H1 (cell line): Measurements from ENCODE around the gene EEF1AKMT2. TPM values are rescaled to one million over a fixed set of nuclear protein-coding genes. Genes with fewer than 3 reads are reported as not detected.

Experiments used
- CTCF ChIA-PET: fragments of 300-600 bp; sonication (Branson Sonifier 250); formaldehyde crosslinking; loops from one replicate; lab custom pipeline; 2021; ENCODE audit not compliant: partially characterized antibody; lab: Charles Lee
- POLR2A ChIA-PET: fragments of 300-600 bp; sonication (Branson Sonifier 250); formaldehyde crosslinking; loops from one replicate; lab custom pipeline; 2021; ENCODE audit warnings: inconsistent platforms; ENCODE audit not compliant: partially characterized antibody; lab: Charles Lee
- DNase-seq, 2 experiments: peaks; one replicate each; pipeline versions ENCODE4 v3.0.0 to v3.0.0-alpha.2; 2010 to 2022; ENCODE audit warnings: low spot score in 2 of 2, low read depth in 1 of 2, mixed read lengths in 1 of 2
- FAIRE-seq: peaks from 2 replicates; lab custom pipeline; 2011; peaks lifted over from hg19 to GRCh38; lab: Jason Lieb, UNC
- H2AFZ ChIP-seq: 2 replicates; pipeline ENCODE4 v1.8.1; 2012; ENCODE audit warnings: low read length, inconsistent platforms
- H2AK5ac ChIP-seq: 2 replicates; pipeline ENCODE4 v1.6.1; 2013; ENCODE audit warnings: low read depth, low read length
- H2BK120ac ChIP-seq: replicated peaks from 2 replicates; pipeline ENCODE3; 2013; ENCODE audit warnings: low read depth, low read length, inconsistent platforms
- H2BK12ac ChIP-seq: 2 replicates; pipeline ENCODE4 v1.6.1; 2013; ENCODE audit warnings: low read depth, low read length
- H2BK15ac ChIP-seq: 2 replicates; pipeline ENCODE4 v1.6.1; 2013; ENCODE audit warnings: low read length
- H2BK20ac ChIP-seq: 2 replicates; pipeline ENCODE4 v1.6.1; 2013; ENCODE audit warnings: low read length
- H2BK5ac ChIP-seq: 2 replicates; pipeline ENCODE4 v1.6.1; 2013; ENCODE audit warnings: low read depth, low read length
- H3K14ac ChIP-seq: 2 replicates; pipeline ENCODE4 v1.6.1; 2013; ENCODE audit warnings: inconsistent platforms; ENCODE audit not compliant: insufficient read length
- H3K18ac ChIP-seq: 2 replicates; pipeline ENCODE4 v1.6.1; 2013; ENCODE audit warnings: low read length; ENCODE audit errors: extremely low read depth
- H3K23ac ChIP-seq: 2 replicates; pipeline ENCODE4 v1.6.1; 2013; ENCODE audit warnings: inconsistent platforms; ENCODE audit not compliant: insufficient read length
- H3K23me2 ChIP-seq: 2 replicates; pipeline ENCODE4 v1.6.1; 2013; ENCODE audit warnings: low read depth, low read length
- H3K27ac ChIP-seq: 2 replicates; pipeline ENCODE4 v1.6.1; 2011; ENCODE audit warnings: low read depth, low read length, inconsistent platforms
- H3K27me3 ChIP-seq, 4 experiments: replicated peaks in 1 of 4; 1 replicate in 1 of 4; 2 replicates in 3 of 4; pipeline versions ENCODE4 v1.6.1 to v1.8.1; 2011 to 2013; ENCODE audit warnings: low read length in 3 of 4, mild to moderate bottlenecking in 3 of 4, inconsistent platforms in 2 of 4, mixed read lengths in 2 of 4, moderate library complexity in 1 of 4; ENCODE audit not compliant: control insufficient read depth in 3 of 4, insufficient read depth in 3 of 4; ENCODE audit errors: extremely low read depth in 1 of 4
- H3K36me3 ChIP-seq, 4 experiments: 2 replicates each; pipeline versions ENCODE4 v1.6.1 to v1.8.1; 2011 to 2013; ENCODE audit warnings: mild to moderate bottlenecking in 4 of 4, low read length in 3 of 4, moderate library complexity in 2 of 4, control low read depth in 1 of 4, inconsistent platforms in 1 of 4; ENCODE audit not compliant: insufficient read depth in 4 of 4, control insufficient read depth in 2 of 4
- H3K4ac ChIP-seq: replicated peaks from 2 replicates; pipeline ENCODE3; 2013; ENCODE audit warnings: low read length, low read depth, mixed read lengths, inconsistent platforms; ENCODE audit not compliant: insufficient read length
- H3K4me1 ChIP-seq, 4 experiments: replicated peaks in 1 of 4; 1 replicate in 1 of 4; 2 replicates in 3 of 4; pipeline versions ENCODE4 v1.6.1 to v1.8.1; 2011 to 2013; ENCODE audit warnings: low read length in 3 of 4, inconsistent platforms in 2 of 4, mixed read lengths in 1 of 4; ENCODE audit not compliant: insufficient read depth in 4 of 4, control insufficient read depth in 3 of 4
- H3K4me2 ChIP-seq, 2 experiments: 2 replicates each; pipeline versions ENCODE4 v1.6.1 to v1.8.1; 2011 to 2013; ENCODE audit warnings: low read depth in 2 of 2, low read length in 2 of 2, control low read depth in 1 of 2, inconsistent platforms in 1 of 2, mild to moderate bottlenecking in 1 of 2; ENCODE audit not compliant: insufficient read depth in 1 of 2
- H3K4me3 ChIP-seq, 4 experiments: fragments of 200-600, 300-600 bp in 1 of 4; sonication (generic), shearing (Covaris generic), sonication (Bioruptor Twin) in 1 of 4; 2 replicates each; pipeline versions ENCODE4 v1.5.1 to v1.8.1; 2011 to 2016; ENCODE audit warnings: low read length in 4 of 4, low read depth in 3 of 4, control low read depth in 2 of 4, inconsistent platforms in 2 of 4, mild to moderate bottlenecking in 2 of 4, mixed read lengths in 1 of 4, moderate library complexity in 1 of 4; ENCODE audit not compliant: insufficient read depth in 2 of 4; ENCODE audit errors: extremely low read depth in 1 of 4
- H3K56ac ChIP-seq: replicated peaks from 2 replicates; pipeline ENCODE3; 2013; ENCODE audit warnings: low read depth, mild to moderate bottlenecking, mixed read lengths, low read length, inconsistent platforms; ENCODE audit not compliant: insufficient read length
- H3K79me1 ChIP-seq: 2 replicates; pipeline ENCODE4 v1.6.1; 2013; ENCODE audit warnings: low read depth, low read length, control low read depth
- H3K79me2 ChIP-seq, 2 experiments: 2 replicates each; pipeline versions ENCODE4 v1.6.1 to v1.8.1; 2012 to 2013; ENCODE audit warnings: low read length in 2 of 2, mild to moderate bottlenecking in 2 of 2, inconsistent platforms in 1 of 2; ENCODE audit not compliant: insufficient read depth in 2 of 2, control insufficient read depth in 1 of 2
- H3K9ac ChIP-seq, 4 experiments: replicated peaks in 1 of 4; 1 replicate in 1 of 4; 2 replicates in 3 of 4; pipeline versions ENCODE4 v1.6.1 to v1.8.1; 2011 to 2013; ENCODE audit warnings: low read depth in 3 of 4, low read length in 3 of 4, control low read depth in 2 of 4, mild to moderate bottlenecking in 2 of 4, moderate library complexity in 2 of 4, inconsistent platforms in 1 of 4; ENCODE audit errors: extremely low read depth in 1 of 4
- H3K9me3 ChIP-seq, 2 experiments: 2 replicates each; pipeline versions ENCODE4 v1.6.1 to v1.8.1; 2012 to 2013; ENCODE audit warnings: mild to moderate bottlenecking in 2 of 2, moderate library complexity in 2 of 2, control low read depth in 1 of 2, inconsistent platforms in 1 of 2, low read depth in 1 of 2, low read length in 1 of 2, mixed read lengths in 1 of 2; ENCODE audit not compliant: insufficient read depth in 2 of 2
- H4K20me1 ChIP-seq, 2 experiments: replicated peaks in 1 of 2; 2 replicates each; pipeline versions ENCODE3 to v1.8.1; 2011 to 2013; ENCODE audit warnings: inconsistent platforms in 2 of 2, low read length in 2 of 2, mild to moderate bottlenecking in 1 of 2; ENCODE audit not compliant: insufficient read depth in 2 of 2, control insufficient read depth in 1 of 2
- H4K5ac ChIP-seq: 2 replicates; pipeline ENCODE4 v1.6.1; 2013; ENCODE audit warnings: low read length, low read depth, mixed read lengths, inconsistent platforms; ENCODE audit not compliant: insufficient read length
- H4K8ac ChIP-seq: 2 replicates; pipeline ENCODE4 v1.8.0; 2013; ENCODE audit warnings: mild to moderate bottlenecking, moderate library complexity, low read length, inconsistent platforms; ENCODE audit not compliant: insufficient read depth; ENCODE audit errors: extremely low read depth
- H4K91ac ChIP-seq: replicated peaks from 2 replicates; pipeline ENCODE3; 2013; ENCODE audit warnings: low read length, mixed read lengths, inconsistent platforms; ENCODE audit not compliant: insufficient read length
- CTCF ChIP-seq, 3 experiments: IDR thresholded peaks; 1 replicate in 2 of 3; 2 replicates in 1 of 3; pipeline versions ENCODE4 v1.5.1 to v1.6.1; 2011; ENCODE audit warnings: low read length in 3 of 3, mild to moderate bottlenecking in 3 of 3, inconsistent platforms in 2 of 3, low read depth in 1 of 3, moderate library complexity in 1 of 3; ENCODE audit not compliant: insufficient read depth in 1 of 3; ENCODE audit errors: control extremely low read depth in 1 of 3
- SP1 ChIP-seq: IDR thresholded peaks from 2 replicates; pipeline ENCODE4 v1.6.1; 2011; ENCODE audit warnings: low read depth, low read length
- WGBS, 2 experiments: shearing (Covaris generic) in 1 of 2; methylation state at CpG; one replicate each; pipeline versions ENCODE4 v1.1.6 to v1.1.7; 2013 to 2015; ENCODE audit warnings: low lambda C conversion rate in 2 of 2, mixed read lengths in 2 of 2, inconsistent platforms in 1 of 2, low coverage in 1 of 2, missing lambda C conversion rate in 1 of 2; ENCODE audit not compliant: insufficient replicate concordance in 2 of 2, insufficient coverage in 1 of 2, insufficient read length in 1 of 2; ENCODE audit errors: extremely low coverage in 1 of 2, missing lambda C conversion rate in 1 of 2; 5-methylcytosine and 5-hydroxymethylcytosine counted together
- polyA plus RNA-seq, 7 experiments: library from polyadenylated mRNA; depleted of rRNA in 3 of 7; stranded (reverse) in 5 of 7; unstranded in 2 of 7; fragments of >200 nt in 5 of 7; fragments of 200-250 nt in 2 of 7; gene quantifications; 1 replicate in 5 of 7; 2 replicates in 1 of 7; 4 replicates in 1 of 7; pipeline versions ENCODE4 v1.2.1 to v1.2.3, GENCODE V29; 2011 to 2013; ENCODE audit warnings: missing spikeins in 2 of 7, mixed read lengths in 2 of 7
- total RNA-seq: library from RNA; stranded (reverse); fragmentation: NEBNext Ultra II Directional; extraction: Animal tissue kit (Norgen Biotek cat#: 25700); gene quantifications from 2 replicates; pipeline ENCODE4 v1.2.1, GENCODE V29; 2021

Gene EEF1AKMT2
- total and polyA plus RNA-seq, 2 of the 8 experiments (the other 6 are each of a cell fraction or from before 2014, with no cell fraction given) = 9.8 to 26.8 TPM

GRCh38 chr10:124724279-124725027 lies 67.2 kb downstream of the EEF1AKMT2 start:
- no peak overlapping the region for H3K27ac ChIP-seq
- CTCF ChIA-PET = interaction anchor here (0.8 to 10.3 kb wide), 8 partner anchors 9 to 146 kb away, joined by 3 to 86 read pairs (median 4); no protein-coding TSS in a partner anchor
- H2AFZ ChIP-seq = no peak overlapping the region
- H3K79me1 ChIP-seq = peaks cover 5% of the 10 kb centered on the region; the same call in 1 of the 2 replicates
- H3K4ac ChIP-seq = no peak overlapping the region
- H3K27me3 ChIP-seq = no peaks in the 10 kb centered on the region
- H3K36me3 ChIP-seq = no peaks in the 10 kb centered on the region
- no peaks in the 10 kb centered on the region for H3K23me2 ChIP-seq
- no peak for DNase-seq
- no peak overlapping the region for H2BK20ac ChIP-seq
- FAIRE-seq = no peak
- no peak overlapping the region for H2AK5ac ChIP-seq
- no peaks in the 10 kb centered on the region for H3K79me2 ChIP-seq
- H3K9ac ChIP-seq = peak overlapping the region in 1 of 4 experiments; percentile 24; a peak in 2 of 7 replicates
- no peak overlapping the region for H3K4me2 ChIP-seq
- no peak overlapping the region for H4K91ac ChIP-seq
- no peak overlapping the region for H4K5ac ChIP-seq
- H2BK5ac ChIP-seq = no peak overlapping the region
- H3K56ac ChIP-seq = no peak overlapping the region
- H3K14ac ChIP-seq = no peak overlapping the region
- TF ChIP-seq CTCF (IDR thresholded peaks at IDR 0.05; ENCODE audit: control extremely low read depth in 1 of 3, insufficient read depth in 1 of 3, low read depth in 1 of 3, low read length in 3 of 3) = peak in 2 of 3 experiments; percentile 11 to 18; a peak in 2 of 4 replicates
- no peak for TF ChIP-seq SP1
- 84% methylated on average over 18 of the region's 20 CpGs; no CpG with 5 or more reads in 1 of the 2 experiments for WGBS, 2 experiments
- H3K4me3 ChIP-seq = no peak overlapping the region
- POLR2A ChIA-PET = no interaction called here
- H2BK15ac ChIP-seq = no peak overlapping the region
- H2BK120ac ChIP-seq = no peak overlapping the region
- peaks cover 0 to 17% of the 10 kb centered on the region in 2 experiments for H4K20me1 ChIP-seq
- H3K23ac ChIP-seq = no peak overlapping the region
- peaks cover 0 to 4% (median under 1%) of the 10 kb centered on the region in 4 experiments; a peak in 4 of 7 replicates for H3K4me1 ChIP-seq
- no peak overlapping the region for H3K18ac ChIP-seq
- no peak overlapping the region for H4K8ac ChIP-seq
- H3K9me3 ChIP-seq = no peaks in the 10 kb centered on the region
- H2BK12ac ChIP-seq = no peak overlapping the region
